ENCODE data around the gene CUL4A.

DNA sequence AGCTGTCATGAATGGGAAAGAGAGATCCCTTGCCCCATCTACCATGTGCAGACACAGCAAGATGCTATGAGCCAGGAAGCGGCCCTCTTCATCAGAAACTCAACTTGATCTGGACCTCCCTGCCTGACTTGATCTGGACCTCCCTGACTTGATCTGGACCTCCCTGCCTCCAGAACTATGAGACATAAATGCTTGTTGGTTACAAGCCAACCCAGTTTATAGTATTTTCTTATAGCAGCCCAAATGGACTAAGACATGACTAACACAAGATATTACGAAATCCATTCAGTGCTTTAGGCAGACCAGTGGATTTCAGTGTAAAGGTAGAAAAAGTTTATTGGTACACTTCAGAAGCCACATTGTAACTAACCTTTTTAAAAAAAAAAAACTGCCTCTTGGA is 16.5 kb upstream of the CUL4A start:
- no peak for TF ChIP-seq POLR2A (IDR thresholded peaks at IDR 0.05; ENCODE audit: low read length)
- no peak for TF ChIP-seq GATA1 (IDR thresholded peaks at IDR 0.05; ENCODE audit: low read depth, low read length)

Data from erythroblast (primary cell).